ENCODE data around the gene PIP4K2B.
"Not testable (repeated sequence)": the region's sequence is repeated elsewhere in the genome, so short reads cannot be mapped to it uniquely, and the experiment has no call there.

Gene PIP4K2B

DNA sequence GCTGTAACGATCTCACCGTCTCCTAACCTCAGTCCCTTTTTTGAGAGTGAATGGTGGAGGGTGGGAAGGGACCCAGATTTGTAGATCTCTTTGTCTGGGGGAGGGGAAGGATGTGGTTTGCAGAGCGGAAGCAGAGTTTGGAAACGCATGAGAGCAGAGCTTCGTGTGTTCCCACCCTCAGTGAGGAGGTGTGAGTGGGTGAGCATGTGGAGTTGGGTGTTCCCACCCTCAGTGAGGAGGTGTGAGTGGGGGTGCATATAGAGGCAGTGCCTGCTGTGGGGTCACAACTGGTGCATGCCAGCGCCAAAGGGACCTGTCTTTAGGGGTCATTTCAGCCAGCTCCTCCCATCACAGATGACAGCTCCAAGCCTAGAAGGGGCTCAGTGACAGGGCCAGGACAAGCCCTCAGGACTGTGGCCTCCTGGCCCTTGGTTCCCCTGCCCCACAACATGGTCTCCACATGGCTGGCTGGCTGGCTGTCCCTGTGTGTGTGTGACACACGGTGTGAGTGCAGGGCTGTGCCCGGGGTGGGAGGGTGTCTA, 71.0 kb downstream of the PIP4K2B start:
- no peak for DNase-seq

DNA sequence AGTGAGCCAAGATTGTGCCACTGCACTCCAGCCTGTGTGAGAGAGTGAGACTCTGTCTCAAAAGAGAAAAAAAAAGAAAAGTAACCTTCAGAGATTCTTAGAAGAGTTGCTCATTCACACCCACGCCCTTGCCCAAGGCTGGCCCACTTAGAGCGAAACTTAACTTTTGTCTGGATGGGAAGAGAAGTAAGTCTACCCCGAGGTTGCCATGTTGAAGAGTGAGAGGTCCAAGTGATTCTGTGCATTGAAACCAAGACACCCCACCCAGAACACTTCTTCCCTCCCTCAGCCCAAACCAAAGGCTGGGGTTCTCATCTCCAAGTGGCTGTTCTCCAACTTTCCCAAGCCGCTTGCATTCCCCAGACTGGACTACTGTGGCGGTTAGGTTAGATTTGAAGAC, 71.6 kb downstream of the PIP4K2B start:
- DNase-seq = no peak

DNA sequence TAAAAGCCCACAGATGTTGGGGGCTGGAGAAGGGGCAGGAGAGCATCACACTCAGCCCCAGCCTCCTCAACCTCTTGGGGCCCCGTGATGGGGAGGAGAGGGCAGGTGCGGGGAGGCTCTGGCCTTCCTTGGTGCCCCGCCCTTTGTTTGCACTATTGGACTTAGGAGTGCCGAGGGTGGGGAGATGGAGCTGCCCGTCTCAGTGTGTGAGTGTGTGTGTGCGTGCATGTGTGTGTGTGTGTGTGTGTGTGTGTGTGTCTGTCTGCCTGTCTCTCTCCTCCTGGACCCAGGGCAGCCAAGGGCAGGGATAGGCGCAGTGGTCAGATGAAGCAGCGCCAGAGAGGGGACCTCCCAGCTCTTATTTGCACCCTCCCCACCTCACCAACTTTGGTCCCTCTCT, 73.2 kb downstream of the PIP4K2B start:
- not testable (repeated sequence) for DNase-seq

GRCh38 chr17:38725066-38725465, 74.3 kb downstream of the PIP4K2B start:
- no peak for DNase-seq

DNA sequence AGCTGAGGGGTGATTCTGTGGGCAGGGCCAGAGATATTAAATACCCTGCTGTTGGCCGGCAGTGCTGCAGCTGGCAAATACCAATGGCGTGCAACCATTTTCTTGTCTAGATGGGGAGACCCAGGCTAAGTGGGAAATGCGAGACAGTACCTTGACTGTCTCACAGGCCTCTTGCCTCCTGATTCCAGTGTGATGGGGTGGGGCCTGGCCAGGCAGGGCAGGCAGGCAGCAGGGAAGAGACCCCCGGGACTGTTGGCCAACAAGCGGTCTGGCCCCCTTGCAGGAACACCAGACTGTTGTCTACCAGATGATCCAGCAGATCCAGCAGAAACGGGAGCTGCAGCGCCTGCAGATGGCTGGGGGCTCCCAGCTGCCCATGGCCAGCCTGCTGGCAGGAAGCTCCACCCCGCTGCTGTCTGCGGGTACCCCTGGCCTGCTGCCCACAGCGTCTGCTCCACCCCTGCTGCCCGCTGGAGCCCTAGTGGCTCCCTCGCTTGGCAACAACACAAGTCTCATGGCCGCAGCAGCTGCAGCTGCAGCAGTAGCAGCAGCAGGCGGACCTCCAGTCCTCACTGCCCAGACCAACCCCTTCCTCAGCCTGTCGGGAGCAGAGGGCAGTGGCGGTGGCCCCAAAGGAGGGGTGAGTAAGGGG, 74.9 kb downstream of the PIP4K2B start:
- peak; percentile 79 for DNase-seq

- DNase-seq = no peak
Measured at GRCh38 chr17:38721802-38722201, 77.6 kb downstream of the PIP4K2B start.

DNA sequence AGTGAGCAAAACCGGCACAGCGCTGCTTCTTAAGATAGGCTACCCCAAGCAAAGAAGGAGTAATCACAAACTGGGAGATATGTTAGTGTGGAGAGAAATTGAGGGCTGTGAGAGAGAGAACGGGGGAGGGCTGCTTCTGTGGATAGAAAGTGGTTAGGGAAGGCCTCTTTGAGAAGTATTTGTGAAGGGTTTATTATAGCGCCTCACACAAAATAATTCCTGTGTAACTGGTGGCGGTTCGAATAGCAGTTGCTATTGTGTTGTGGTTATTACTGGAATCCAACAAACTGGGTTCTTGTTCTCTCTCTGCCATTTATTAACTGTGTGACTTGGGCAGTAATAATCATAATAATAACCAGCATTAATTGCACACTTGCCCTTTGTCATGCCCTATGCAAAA, 78.4 kb downstream of the PIP4K2B start:
- no peak for DNase-seq

DNA sequence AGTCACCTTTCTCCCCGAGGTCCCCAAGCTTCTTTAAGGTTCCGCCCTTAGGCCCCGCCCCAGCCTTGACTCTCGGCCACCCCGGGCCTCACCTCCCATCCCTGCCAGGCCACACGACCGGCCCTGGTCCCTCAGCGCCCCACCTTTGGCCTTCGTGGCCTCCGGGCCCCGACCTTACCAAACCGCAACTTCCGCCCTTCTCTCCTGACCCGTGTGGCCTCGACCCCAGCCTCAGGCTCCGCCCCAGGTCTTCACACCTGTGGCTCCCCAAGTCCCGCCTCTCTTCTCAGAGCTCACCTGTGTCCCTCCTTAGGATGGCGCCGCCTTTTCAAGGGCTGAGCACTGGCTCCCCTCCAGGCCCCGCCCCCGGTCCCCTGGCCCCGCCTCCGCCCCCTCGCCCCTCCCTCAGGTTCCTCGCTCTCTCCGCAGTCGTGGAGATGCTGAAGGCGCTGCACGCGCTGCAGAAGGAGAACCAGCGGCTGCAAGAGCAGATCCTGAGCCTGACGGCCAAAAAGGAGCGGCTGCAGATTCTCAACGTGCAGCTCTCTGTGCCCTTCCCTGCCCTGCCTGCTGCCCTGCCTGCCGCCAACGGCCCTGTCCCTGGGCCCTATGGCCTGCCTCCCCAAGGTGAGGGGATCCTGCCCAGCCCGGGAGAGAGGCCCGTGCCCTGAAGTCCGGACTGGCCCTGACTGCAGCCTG, 79.3 kb downstream of the PIP4K2B start:
- DNase-seq = no peak

GRCh38 chr17:38719289-38719942, 79.9 kb downstream of the PIP4K2B start:
- no peak for DNase-seq

DNA sequence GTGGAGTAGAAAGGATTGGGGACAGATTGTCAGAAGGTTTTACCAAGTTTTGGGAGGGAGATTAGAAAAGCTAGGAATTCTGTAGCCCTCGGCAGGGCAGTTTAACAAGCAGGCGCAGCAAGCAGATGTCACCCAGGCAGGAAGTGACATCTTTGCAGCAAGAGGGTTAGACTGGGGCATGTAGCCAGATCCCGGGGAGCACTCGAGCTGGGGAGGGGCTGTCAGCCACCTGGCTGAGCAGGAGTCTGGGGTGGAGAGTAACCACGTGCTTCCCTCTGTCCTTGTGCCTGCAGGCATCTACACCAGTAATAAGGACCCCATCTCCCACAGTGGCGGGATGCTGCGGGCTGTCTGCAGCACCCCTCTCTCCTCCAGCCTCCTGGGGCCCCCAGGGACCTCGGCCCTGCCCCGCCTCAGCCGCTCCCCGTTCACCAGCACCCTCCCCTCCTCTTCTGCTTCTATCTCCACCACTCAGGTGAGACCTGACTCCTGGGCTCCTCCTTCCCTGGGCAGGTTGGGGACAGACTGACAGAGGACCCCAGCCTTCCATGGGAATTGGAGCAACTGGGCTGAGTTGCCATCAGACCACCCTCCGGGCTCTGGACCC, 82.1 kb downstream of the PIP4K2B start:
- no peak for DNase-seq

DNA sequence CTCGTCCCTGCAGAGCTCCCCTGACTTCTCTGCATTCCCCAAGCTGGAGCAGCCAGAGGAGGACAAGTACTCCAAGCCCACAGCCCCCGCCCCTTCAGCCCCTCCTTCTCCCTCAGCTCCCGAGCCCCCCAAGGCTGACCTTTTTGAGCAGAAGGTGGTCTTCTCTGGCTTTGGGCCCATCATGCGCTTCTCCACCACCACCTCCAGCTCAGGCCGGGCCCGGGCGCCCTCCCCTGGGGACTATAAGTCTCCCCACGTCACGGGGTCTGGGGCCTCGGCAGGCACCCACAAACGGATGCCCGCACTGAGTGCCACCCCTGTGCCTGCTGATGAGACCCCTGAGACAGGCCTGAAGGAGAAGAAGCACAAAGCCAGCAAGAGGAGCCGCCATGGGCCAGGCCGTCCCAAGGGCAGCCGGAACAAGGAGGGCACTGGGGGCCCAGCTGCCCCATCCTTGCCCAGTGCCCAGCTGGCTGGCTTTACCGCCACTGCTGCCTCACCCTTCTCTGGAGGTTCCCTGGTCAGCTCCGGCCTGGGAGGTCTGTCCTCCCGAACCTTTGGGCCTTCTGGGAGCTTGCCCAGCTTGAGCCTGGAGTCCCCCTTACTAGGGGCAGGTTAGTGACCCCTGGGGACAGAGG, 82.9 kb downstream of the PIP4K2B start:
- no peak for DNase-seq
